A673 (cell line): ENCODE measurements around the gene BAIAP2L1. TPM values are rescaled to one million over a fixed set of nuclear protein-coding genes. Genes with fewer than 3 reads are reported as not detected.

Experiments used
- BruUV-seq: library from RNA; stranded (reverse); fragments of 400-500 nt; replicated peaks from 2 replicates; lab custom pipeline; 2021; lab: Mats Ljungman, UMichigan
- CTCF ChIA-PET: fragments of 300-600 bp; sonication (Branson Sonifier 250); formaldehyde crosslinking; loops from one replicate; lab custom pipeline; 2022; ENCODE audit warnings: antibody characterized with exemption; lab: Charles Lee
- POLR2A ChIA-PET: fragments of 300-600 bp; sonication (Branson Sonifier 250); formaldehyde crosslinking; loops from one replicate; lab custom pipeline; 2022; ENCODE audit warnings: antibody characterized with exemption; ENCODE audit not compliant: low non-redundant PET; lab: Charles Lee
- DNase-seq: peaks from one replicate; pipeline ENCODE4 v3.0.0-alpha.2; 2015; ENCODE audit warnings: low spot score
- H3K27ac ChIP-seq: fragments of 200-600 bp; sonication (generic); 2 replicates; pipeline ENCODE4 v1.5.1; 2016; ENCODE audit warnings: mixed run types, low read depth, mild to moderate bottlenecking, mixed read lengths, antibody characterized with exemption, low read length; ENCODE audit not compliant: poor library complexity, severe bottlenecking
- H3K27me3 ChIP-seq: fragments of 200-600 bp; sonication (generic); replicated peaks from 2 replicates; pipeline ENCODE4 v1.6.1; 2017; ENCODE audit warnings: mixed run types, low read depth, mild to moderate bottlenecking, mixed read lengths, antibody characterized with exemption, low read length; ENCODE audit not compliant: insufficient read depth, poor library complexity
- H3K36me3 ChIP-seq: fragments of 200-600 bp; sonication (generic); 2 replicates; pipeline ENCODE4 v1.6.1; 2016; ENCODE audit warnings: mixed run types, mild to moderate bottlenecking, mixed read lengths, antibody characterized with exemption, low read length; ENCODE audit not compliant: insufficient read depth, poor library complexity, severe bottlenecking
- H3K4me1 ChIP-seq: fragments of 200-600 bp; sonication (generic); 2 replicates; pipeline ENCODE4 v1.6.1; 2017; ENCODE audit warnings: mixed run types, mild to moderate bottlenecking, mixed read lengths, antibody characterized with exemption, low read length; ENCODE audit not compliant: insufficient read depth, poor library complexity, severe bottlenecking
- H3K4me3 ChIP-seq: fragments of 200-600 bp; sonication (generic); 2 replicates; pipeline ENCODE4 v1.5.1; 2016; ENCODE audit warnings: low read depth, mixed run types, mild to moderate bottlenecking, mixed read lengths, low read length; ENCODE audit not compliant: poor library complexity, severe bottlenecking
- H3K9me3 ChIP-seq: fragments of 200-600 bp; sonication (generic); 2 replicates; pipeline ENCODE4 v1.6.1; 2016; ENCODE audit warnings: mixed run types, low read depth, mild to moderate bottlenecking, mixed read lengths, antibody characterized with exemption, low read length; ENCODE audit not compliant: poor library complexity, severe bottlenecking
- CTCF ChIP-seq: fragments of 300-800, 200-600 bp; sonication (generic); conservative IDR thresholded peaks from 2 replicates; pipeline ENCODE4 v1.5.1; 2017; ENCODE audit warnings: low read depth, mild to moderate bottlenecking, antibody characterized with exemption, low read length, moderate library complexity, mixed read lengths
- EZH2 ChIP-seq: fragments of 200-600 bp; sonication (generic); IDR thresholded peaks from 2 replicates; pipeline ENCODE4 v1.6.1; 2017; ENCODE audit warnings: borderline replicate concordance, low read depth, mild to moderate bottlenecking, mixed read lengths, antibody characterized with exemption, low read length; ENCODE audit not compliant: poor library complexity, severe bottlenecking
- intact Hi-C: fragments of 100-400 bp; cut with micrococcal nuclease; formaldehyde crosslinking; loops from one replicate; pipeline ENCODE4 v1.10.0; 2022; ENCODE audit not compliant: unreplicated experiment
- total RNA-seq: library from RNA; stranded (reverse); gene quantifications from 2 replicates; pipeline ENCODE4 v1.2.3, GENCODE V29; 2021

The BAIAP2L1 gene
- total RNA-seq, 1 experiment from 2014 or later = 0.77 TPM

- POLR2A ChIA-PET = no interaction called here
- no TSS peak for BruUV-seq
- TF ChIP-seq CTCF (no peak), EZH2 (no peak)
Observed at GRCh38 chr7:98303176-98303865, 97.6 kb downstream of the BAIAP2L1 start.

GRCh38 chr7:98301693-98302470 lies 99.0 kb downstream of the BAIAP2L1 start:
- H3K27ac ChIP-seq = no peak overlapping the region
- ChIA-PET CTCF (no interaction called here), POLR2A (no interaction called here)
- no TSS peak for BruUV-seq
- no peaks in the 10 kb centered on the region for H3K27me3 ChIP-seq
- no peak for DNase-seq
- intact Hi-C loops = no loop called here
- no peak overlapping the region for H3K4me3 ChIP-seq
- H3K36me3 ChIP-seq = no peaks in the 10 kb centered on the region
- no peaks in the 10 kb centered on the region for H3K4me1 ChIP-seq
- TF ChIP-seq EZH2 (no peak), CTCF (no peak)
- H3K9me3 ChIP-seq = no peaks in the 10 kb centered on the region

More at GRCh38 chr7:98303176-98303865, 97.6 kb downstream of the BAIAP2L1 start:
- intact Hi-C loops = no loop called here
- H3K27me3 ChIP-seq = no peaks in the 10 kb centered on the region
- DNase-seq = no peak
- no peak overlapping the region for H3K27ac ChIP-seq
- H3K9me3 ChIP-seq = no peaks in the 10 kb centered on the region
- no peak overlapping the region for H3K4me3 ChIP-seq
- H3K36me3 ChIP-seq = no peaks in the 10 kb centered on the region
- H3K4me1 ChIP-seq = no peaks in the 10 kb centered on the region
- CTCF ChIA-PET = no interaction called here

- POLR2A ChIA-PET = no interaction called here
Observed at GRCh38 chr7:98300595-98301372, 100.1 kb downstream of the BAIAP2L1 start.

More at GRCh38 chr7:98300595-98301372, 100.1 kb downstream of the BAIAP2L1 start:
- CTCF ChIA-PET = no interaction called here
- no peaks in the 10 kb centered on the region for H3K4me1 ChIP-seq
- no peak for DNase-seq
- intact Hi-C loops = no loop called here
- TF ChIP-seq CTCF (no peak), EZH2 (no peak)
- no peak overlapping the region for H3K27ac ChIP-seq
- BruUV-seq = no TSS peak
- H3K36me3 ChIP-seq = no peaks in the 10 kb centered on the region
- no peaks in the 10 kb centered on the region for H3K9me3 ChIP-seq
- H3K4me3 ChIP-seq = no peak overlapping the region
- H3K27me3 ChIP-seq = no peaks in the 10 kb centered on the region
